ENCODE measurements around the gene XIRP1.

GRCh38 chr3:39157359-39157758, 35.0 kb downstream of the XIRP1 start:
- TF ChIP-seq CTCF (IDR thresholded peaks at IDR 0.05) (no peak), POLR2A (IDR thresholded peaks at IDR 0.05) (no peak)
